H1 (cell line): ENCODE data around the gene NQO2. TPM values are rescaled to one million over a fixed set of nuclear protein-coding genes. Genes with fewer than 3 reads are reported as not detected.
"Not testable (repeated sequence)": the region's sequence is repeated elsewhere in the genome, so short reads cannot be mapped to it uniquely, and the experiment has no call there.

Experiments used
- CTCF ChIA-PET: fragments of 300-600 bp; sonication (Branson Sonifier 250); formaldehyde crosslinking; loops from one replicate; lab custom pipeline; 2021; ENCODE audit not compliant: partially characterized antibody; lab: Charles Lee
- POLR2A ChIA-PET: fragments of 300-600 bp; sonication (Branson Sonifier 250); formaldehyde crosslinking; loops from one replicate; lab custom pipeline; 2021; ENCODE audit warnings: inconsistent platforms; ENCODE audit not compliant: partially characterized antibody; lab: Charles Lee
- DNase-seq, 2 experiments: peaks; one replicate each; pipeline versions ENCODE4 v3.0.0 to v3.0.0-alpha.2; 2010 to 2022; ENCODE audit warnings: low spot score in 2 of 2, low read depth in 1 of 2, mixed read lengths in 1 of 2
- FAIRE-seq: peaks from 2 replicates; lab custom pipeline; 2011; peaks lifted over from hg19 to GRCh38; lab: Jason Lieb, UNC
- H2AFZ ChIP-seq: 2 replicates; pipeline ENCODE4 v1.8.1; 2012; ENCODE audit warnings: low read length, inconsistent platforms
- H2AK5ac ChIP-seq: 2 replicates; pipeline ENCODE4 v1.6.1; 2013; ENCODE audit warnings: low read depth, low read length
- H2BK120ac ChIP-seq: replicated peaks from 2 replicates; pipeline ENCODE3; 2013; ENCODE audit warnings: low read depth, low read length, inconsistent platforms
- H2BK12ac ChIP-seq: 2 replicates; pipeline ENCODE4 v1.6.1; 2013; ENCODE audit warnings: low read depth, low read length
- H2BK15ac ChIP-seq: 2 replicates; pipeline ENCODE4 v1.6.1; 2013; ENCODE audit warnings: low read length
- H2BK20ac ChIP-seq: 2 replicates; pipeline ENCODE4 v1.6.1; 2013; ENCODE audit warnings: low read length
- H2BK5ac ChIP-seq: 2 replicates; pipeline ENCODE4 v1.6.1; 2013; ENCODE audit warnings: low read depth, low read length
- H3K14ac ChIP-seq: 2 replicates; pipeline ENCODE4 v1.6.1; 2013; ENCODE audit warnings: inconsistent platforms; ENCODE audit not compliant: insufficient read length
- H3K18ac ChIP-seq: 2 replicates; pipeline ENCODE4 v1.6.1; 2013; ENCODE audit warnings: low read length; ENCODE audit errors: extremely low read depth
- H3K23ac ChIP-seq: 2 replicates; pipeline ENCODE4 v1.6.1; 2013; ENCODE audit warnings: inconsistent platforms; ENCODE audit not compliant: insufficient read length
- H3K23me2 ChIP-seq: 2 replicates; pipeline ENCODE4 v1.6.1; 2013; ENCODE audit warnings: low read depth, low read length
- H3K27ac ChIP-seq: 2 replicates; pipeline ENCODE4 v1.6.1; 2011; ENCODE audit warnings: low read depth, low read length, inconsistent platforms
- H3K27me3 ChIP-seq, 4 experiments: replicated peaks in 1 of 4; 1 replicate in 1 of 4; 2 replicates in 3 of 4; pipeline versions ENCODE4 v1.6.1 to v1.8.1; 2011 to 2013; ENCODE audit warnings: low read length in 3 of 4, mild to moderate bottlenecking in 3 of 4, inconsistent platforms in 2 of 4, mixed read lengths in 2 of 4, moderate library complexity in 1 of 4; ENCODE audit not compliant: control insufficient read depth in 3 of 4, insufficient read depth in 3 of 4; ENCODE audit errors: extremely low read depth in 1 of 4
- H3K36me3 ChIP-seq, 4 experiments: 2 replicates each; pipeline versions ENCODE4 v1.6.1 to v1.8.1; 2011 to 2013; ENCODE audit warnings: mild to moderate bottlenecking in 4 of 4, low read length in 3 of 4, moderate library complexity in 2 of 4, control low read depth in 1 of 4, inconsistent platforms in 1 of 4; ENCODE audit not compliant: insufficient read depth in 4 of 4, control insufficient read depth in 2 of 4
- H3K4ac ChIP-seq: replicated peaks from 2 replicates; pipeline ENCODE3; 2013; ENCODE audit warnings: low read length, low read depth, mixed read lengths, inconsistent platforms; ENCODE audit not compliant: insufficient read length
- H3K4me1 ChIP-seq, 4 experiments: replicated peaks in 1 of 4; 1 replicate in 1 of 4; 2 replicates in 3 of 4; pipeline versions ENCODE4 v1.6.1 to v1.8.1; 2011 to 2013; ENCODE audit warnings: low read length in 3 of 4, inconsistent platforms in 2 of 4, mixed read lengths in 1 of 4; ENCODE audit not compliant: insufficient read depth in 4 of 4, control insufficient read depth in 3 of 4
- H3K4me2 ChIP-seq, 2 experiments: 2 replicates each; pipeline versions ENCODE4 v1.6.1 to v1.8.1; 2011 to 2013; ENCODE audit warnings: low read depth in 2 of 2, low read length in 2 of 2, control low read depth in 1 of 2, inconsistent platforms in 1 of 2, mild to moderate bottlenecking in 1 of 2; ENCODE audit not compliant: insufficient read depth in 1 of 2
- H3K4me3 ChIP-seq, 4 experiments: fragments of 200-600, 300-600 bp in 1 of 4; sonication (generic), shearing (Covaris generic), sonication (Bioruptor Twin) in 1 of 4; 2 replicates each; pipeline versions ENCODE4 v1.5.1 to v1.8.1; 2011 to 2016; ENCODE audit warnings: low read length in 4 of 4, low read depth in 3 of 4, control low read depth in 2 of 4, inconsistent platforms in 2 of 4, mild to moderate bottlenecking in 2 of 4, mixed read lengths in 1 of 4, moderate library complexity in 1 of 4; ENCODE audit not compliant: insufficient read depth in 2 of 4; ENCODE audit errors: extremely low read depth in 1 of 4
- H3K56ac ChIP-seq: replicated peaks from 2 replicates; pipeline ENCODE3; 2013; ENCODE audit warnings: low read depth, mild to moderate bottlenecking, mixed read lengths, low read length, inconsistent platforms; ENCODE audit not compliant: insufficient read length
- H3K79me1 ChIP-seq: 2 replicates; pipeline ENCODE4 v1.6.1; 2013; ENCODE audit warnings: low read depth, low read length, control low read depth
- H3K79me2 ChIP-seq, 2 experiments: 2 replicates each; pipeline versions ENCODE4 v1.6.1 to v1.8.1; 2012 to 2013; ENCODE audit warnings: low read length in 2 of 2, mild to moderate bottlenecking in 2 of 2, inconsistent platforms in 1 of 2; ENCODE audit not compliant: insufficient read depth in 2 of 2, control insufficient read depth in 1 of 2
- H3K9ac ChIP-seq, 4 experiments: replicated peaks in 1 of 4; 1 replicate in 1 of 4; 2 replicates in 3 of 4; pipeline versions ENCODE4 v1.6.1 to v1.8.1; 2011 to 2013; ENCODE audit warnings: low read depth in 3 of 4, low read length in 3 of 4, control low read depth in 2 of 4, mild to moderate bottlenecking in 2 of 4, moderate library complexity in 2 of 4, inconsistent platforms in 1 of 4; ENCODE audit errors: extremely low read depth in 1 of 4
- H3K9me3 ChIP-seq, 2 experiments: 2 replicates each; pipeline versions ENCODE4 v1.6.1 to v1.8.1; 2012 to 2013; ENCODE audit warnings: mild to moderate bottlenecking in 2 of 2, moderate library complexity in 2 of 2, control low read depth in 1 of 2, inconsistent platforms in 1 of 2, low read depth in 1 of 2, low read length in 1 of 2, mixed read lengths in 1 of 2; ENCODE audit not compliant: insufficient read depth in 2 of 2
- H4K20me1 ChIP-seq, 2 experiments: replicated peaks in 1 of 2; 2 replicates each; pipeline versions ENCODE3 to v1.8.1; 2011 to 2013; ENCODE audit warnings: inconsistent platforms in 2 of 2, low read length in 2 of 2, mild to moderate bottlenecking in 1 of 2; ENCODE audit not compliant: insufficient read depth in 2 of 2, control insufficient read depth in 1 of 2
- H4K5ac ChIP-seq: 2 replicates; pipeline ENCODE4 v1.6.1; 2013; ENCODE audit warnings: low read length, low read depth, mixed read lengths, inconsistent platforms; ENCODE audit not compliant: insufficient read length
- H4K8ac ChIP-seq: 2 replicates; pipeline ENCODE4 v1.8.0; 2013; ENCODE audit warnings: mild to moderate bottlenecking, moderate library complexity, low read length, inconsistent platforms; ENCODE audit not compliant: insufficient read depth; ENCODE audit errors: extremely low read depth
- H4K91ac ChIP-seq: replicated peaks from 2 replicates; pipeline ENCODE3; 2013; ENCODE audit warnings: low read length, mixed read lengths, inconsistent platforms; ENCODE audit not compliant: insufficient read length
- ASH2L ChIP-seq: fragments of 200-600, 300-600 bp; sonication (generic); IDR thresholded peaks from one replicate; pipeline ENCODE4 v1.7.1; 2017; ENCODE audit warnings: low read length
- HDAC2 ChIP-seq, 2 experiments: fragments of 300-600 bp in 1 of 2; sonication (generic) in 1 of 2; IDR thresholded peaks; 2 replicates each; pipeline ENCODE4 v1.6.1; 2011 to 2012; ENCODE audit warnings: low read depth in 2 of 2, low read length in 2 of 2, mild to moderate bottlenecking in 2 of 2, moderate library complexity in 2 of 2, borderline replicate concordance in 1 of 2, inconsistent platforms in 1 of 2
- YY1 ChIP-seq: IDR thresholded peaks from 2 replicates; pipeline ENCODE4 v1.6.1; 2011; ENCODE audit warnings: low read depth, mild to moderate bottlenecking, low read length
- WGBS, 2 experiments: shearing (Covaris generic) in 1 of 2; methylation state at CpG; one replicate each; pipeline versions ENCODE4 v1.1.6 to v1.1.7; 2013 to 2015; ENCODE audit warnings: low lambda C conversion rate in 2 of 2, mixed read lengths in 2 of 2, inconsistent platforms in 1 of 2, low coverage in 1 of 2, missing lambda C conversion rate in 1 of 2; ENCODE audit not compliant: insufficient replicate concordance in 2 of 2, insufficient coverage in 1 of 2, insufficient read length in 1 of 2; ENCODE audit errors: extremely low coverage in 1 of 2, missing lambda C conversion rate in 1 of 2; 5-methylcytosine and 5-hydroxymethylcytosine counted together
- polyA plus RNA-seq, 7 experiments: library from polyadenylated mRNA; depleted of rRNA in 3 of 7; stranded (reverse) in 5 of 7; unstranded in 2 of 7; fragments of >200 nt in 5 of 7; fragments of 200-250 nt in 2 of 7; gene quantifications; 1 replicate in 5 of 7; 2 replicates in 1 of 7; 4 replicates in 1 of 7; pipeline versions ENCODE4 v1.2.1 to v1.2.3, GENCODE V29; 2011 to 2013; ENCODE audit warnings: missing spikeins in 2 of 7, mixed read lengths in 2 of 7
- total RNA-seq: library from RNA; stranded (reverse); fragmentation: NEBNext Ultra II Directional; extraction: Animal tissue kit (Norgen Biotek cat#: 25700); gene quantifications from 2 replicates; pipeline ENCODE4 v1.2.1, GENCODE V29; 2021
- TF ChIP-seq, protein P1 (sequence below): IDR thresholded peaks from 2 replicates; pipeline ENCODE4 v1.6.1; 2012; ENCODE audit warnings: inconsistent platforms

The NQO2 gene
- total and polyA plus RNA-seq, 2 of the 8 experiments (the other 6 are each of a cell fraction or from before 2014, with no cell fraction given), result 135 to 168 TPM

DNA sequence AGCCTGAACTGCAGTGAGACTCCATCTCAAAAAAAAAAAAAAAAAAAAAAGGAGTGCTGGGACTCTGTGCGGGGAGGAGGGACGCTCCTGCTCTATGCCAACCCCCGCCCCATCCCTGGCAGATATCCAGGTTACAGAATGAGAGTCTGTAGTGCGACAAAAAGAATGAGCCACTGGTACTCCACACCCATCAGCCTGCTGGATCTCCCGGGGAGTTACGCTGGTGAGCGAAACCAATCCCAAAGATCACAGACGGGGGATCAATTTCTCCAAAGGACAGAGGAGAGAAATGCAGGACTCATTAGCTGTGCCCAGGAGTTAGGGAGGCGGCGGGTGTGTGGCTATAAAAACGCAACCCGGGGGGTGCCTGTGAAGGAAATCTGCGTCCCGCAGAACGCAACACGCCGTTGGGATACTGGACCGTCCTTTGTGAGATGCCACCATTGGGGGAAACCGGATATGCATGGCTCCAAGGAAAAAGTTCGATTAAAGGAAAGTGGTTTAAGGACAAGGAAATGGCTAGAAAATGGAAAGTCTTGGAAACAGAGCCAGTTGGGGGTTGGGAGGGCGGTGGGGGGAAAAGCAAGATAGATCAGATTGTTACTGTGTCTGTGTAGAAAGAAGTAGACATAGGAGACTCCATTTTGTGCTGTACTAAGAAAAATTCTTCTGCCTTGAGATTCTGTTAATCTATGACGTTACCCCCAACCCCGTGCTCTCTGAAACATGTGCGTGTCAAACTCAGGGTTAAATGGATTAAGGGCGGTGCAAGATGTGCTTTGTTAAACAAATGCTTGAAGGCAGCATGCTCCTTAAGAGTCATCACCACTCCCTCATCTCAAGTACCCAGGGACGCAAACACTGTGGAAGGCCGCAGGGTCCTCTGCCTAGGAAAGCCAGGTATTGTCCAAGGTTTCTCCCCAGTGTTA, 54.8 kb downstream of the NQO2 start:
- not testable (repeated sequence) for H3K36me3 ChIP-seq, H3K9ac ChIP-seq, H3K27ac ChIP-seq, H3K79me2 ChIP-seq, H4K8ac ChIP-seq, H3K4me1 ChIP-seq, H4K20me1 ChIP-seq, H4K91ac ChIP-seq, H3K79me1 ChIP-seq, H2BK20ac ChIP-seq, H3K9me3 ChIP-seq, H4K5ac ChIP-seq, H2AK5ac ChIP-seq, H3K4ac ChIP-seq, H2BK15ac ChIP-seq, FAIRE-seq, H3K14ac ChIP-seq, H3K18ac ChIP-seq, H3K23ac ChIP-seq, H3K27me3 ChIP-seq
- ChIA-PET POLR2A (interaction anchor here (0.9 to 3.7 kb wide), 7 partner anchors 15 to 108 kb away, joined by 3 to 22 read pairs (median 5); partner anchors contain the start of gene NQO2), CTCF (interaction anchor here (0.7 to 3.3 kb wide), 5 partner anchors 25 to 460 kb away, joined by 3 to 28 read pairs (median 3); partner anchors contain the start of gene NQO2)
- Histone ChIP-seq H3K4me3 (peak overlapping the region; percentile 37 to 63 (median 46); a peak in 7 of 8 replicates), H3K56ac (peak overlapping the region; percentile 61), H3K23me2 (peaks cover 10% of the 10 kb centered on the region), H2BK12ac (peak overlapping the region; percentile 68), H3K4me2 (peak overlapping the region; percentile 67 to 81), H2AFZ (peak overlapping the region; percentile 55; the same call in 1 of the 2 replicates), H2BK120ac (peak overlapping the region; percentile 29)
- WGBS, 2 experiments, result 8% methylated on average over 25 of the region's 27 CpGs; no CpG with 5 or more reads in 1 of the 2 experiments
- DNase-seq, result peak in 1 of 2 experiments; percentile 66
- TF ChIP-seq HDAC2 (IDR thresholded peaks at IDR 0.05; ENCODE audit: borderline replicate concordance in 1 of 2, low read depth in 2 of 2, low read length in 2 of 2), result 0 out of 4 replicates have a peak, but pooled peaks of 1 of the 2 experiments have one; percentile 28
- peak; percentile 28 for TF ChIP-seq ASH2L
- TF ChIP-seq YY1, result 0 out of 2 replicates have a peak, but pooled peaks have one; percentile 35
- TF ChIP-seq, protein P1, sequence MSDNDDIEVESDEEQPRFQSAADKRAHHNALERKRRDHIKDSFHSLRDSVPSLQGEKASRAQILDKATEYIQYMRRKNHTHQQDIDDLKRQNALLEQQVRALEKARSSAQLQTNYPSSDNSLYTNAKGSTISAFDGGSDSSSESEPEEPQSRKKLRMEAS, result peak; percentile 52; the same call in 1 of the 2 replicates
- TF ChIP-seq, all 59 proteins: peak for 4; not testable (repeated sequence) for 55
- H2BK5ac ChIP-seq, result not testable (repeated sequence)
